ENCODE data around the gene UNC5C. TPM values are rescaled to one million over a fixed set of nuclear protein-coding genes. Genes with fewer than 3 reads are reported as not detected.

Gene UNC5C
- total and polyA plus RNA-seq, 2 of the 4 experiments (the other 2 are of a cell fraction), result under 0.01 TPM

- ATAC-seq (ENCODE audit: low read depth) (no peak), DNase-seq (no peak)
- no TSS peak for BruUV-seq (replicated peaks)
- Histone ChIP-seq H4K20me1 (ENCODE audit: insufficient read depth, low read length) (no peaks in the 10 kb centered on the region), H3K23ac (ENCODE audit: low read depth, low read length) (no peak overlapping the region), H3K14ac (replicated peaks; ENCODE audit: low read depth, low read length) (no peak overlapping the region), H3K56ac (ENCODE audit: extremely low read depth, insufficient read depth, low read length) (no peak overlapping the region), H3K18ac (ENCODE audit: low read depth, low read length) (no peak overlapping the region), H3K9me3 (ENCODE audit: control insufficient read depth, insufficient read depth, low read length) (no peaks in the 10 kb centered on the region), H4K91ac (ENCODE audit: insufficient read depth, low read depth, low read length) (no peak overlapping the region), H2BK5ac (ENCODE audit: low read depth, low read length, poor library complexity, severe bottlenecking) (no peak overlapping the region), H2AK9ac (replicated peaks; ENCODE audit: low read depth, low read length, poor library complexity) (no peak overlapping the region), H3K4me3 (ENCODE audit: insufficient read depth, low read depth, low read length) (no peak overlapping the region), H2BK120ac (ENCODE audit: low read depth, low read length) (no peak overlapping the region), H3K27me3 (ENCODE audit: control insufficient read depth, insufficient read depth, low read length) (no peaks in the 10 kb centered on the region), H3K36me3 (ENCODE audit: control insufficient read depth, insufficient read depth, low read length) (no peaks in the 10 kb centered on the region), H3K4ac (ENCODE audit: low read depth, low read length) (no peak overlapping the region), H3K4me2 (ENCODE audit: low read depth, low read length) (no peak overlapping the region), H3K79me1 (ENCODE audit: low read depth in 1 of 2, low read length in 2 of 2) (no peaks in the 10 kb centered on the region), H4K8ac (ENCODE audit: low read depth in 2 of 2, low read length in 2 of 2) (no peak overlapping the region), H4K5ac (ENCODE audit: low read depth, low read length) (no peak overlapping the region), H3K27ac (ENCODE audit: insufficient read depth, low read length) (no peak overlapping the region), H3K4me1 (ENCODE audit: control insufficient read depth, insufficient read depth, low read length) (no peaks in the 10 kb centered on the region), H3K9ac (ENCODE audit: low read depth, low read length) (no peak overlapping the region), H2AFZ (replicated peaks; ENCODE audit: low read length, poor library complexity) (no peak overlapping the region), H3K9me1 (ENCODE audit: insufficient read depth, low read length) (no peaks in the 10 kb centered on the region), H2AK5ac (ENCODE audit: low read depth, low read length) (no peak overlapping the region), H2BK20ac (ENCODE audit: low read depth, low read length) (no peak overlapping the region), H2BK15ac (ENCODE audit: low read depth, low read length) (no peak overlapping the region)
- in situ Hi-C loops (cut with MboI; ENCODE audit: low sequenced_read_pairs), result no loop called here
- no CpG with 5 or more reads among the region's 5 CpGs for WGBS, 2 experiments (ENCODE audit: extremely low coverage in 2 of 2, insufficient read length in 1 of 2)
- intact Hi-C loops (cut with micrococcal nuclease), result no loop called here
- CTCF ChIA-PET, result no interaction called here
- POLR2A ChIA-PET (ENCODE audit: unreplicated experiment), result no interaction called here
- dilution Hi-C loops (cut with HindIII; ENCODE audit: low sequenced_read_pairs, unreplicated experiment), result no loop called here
- TF ChIP-seq MAFK (IDR thresholded peaks at IDR 0.05; ENCODE audit: low read depth, low read length) (no peak), CTCF (conservative IDR thresholded peaks at IDR 0.05; ENCODE audit: low read depth, low read length) (no peak), RAD21 (IDR thresholded peaks at IDR 0.05; ENCODE audit: low read length) (no peak), RCOR1 (IDR thresholded peaks at IDR 0.05; ENCODE audit: insufficient replicate concordance, low read length) (no peak), POLR2A (IDR thresholded peaks at IDR 0.05; ENCODE audit: low read depth, low read length) (no peak), SMC3 (IDR thresholded peaks at IDR 0.05; ENCODE audit: low read depth, low read length) (no peak), BHLHE40 (IDR thresholded peaks at IDR 0.05; ENCODE audit: low read depth, low read length) (no peak), RFX5 (IDR thresholded peaks at IDR 0.05; ENCODE audit: low read depth, low read length) (no peak), FOS (IDR thresholded peaks at IDR 0.05; ENCODE audit: low read depth, low read length) (no peak), MAZ (IDR thresholded peaks at IDR 0.05; ENCODE audit: borderline replicate concordance, low read depth, low read length) (no peak), NFE2L2 (IDR thresholded peaks at IDR 0.05; ENCODE audit: low read depth, low read length) (no peak), CEBPB (IDR thresholded peaks at IDR 0.05; ENCODE audit: low read depth, low read length) (no peak), MXI1 (IDR thresholded peaks at IDR 0.05; ENCODE audit: borderline replicate concordance, low read depth, low read length) (no peak), USF2 (IDR thresholded peaks at IDR 0.05; ENCODE audit: low read depth, low read length) (no peak), CHD1 (IDR thresholded peaks at IDR 0.05; ENCODE audit: low read depth, low read length) (no peak), ELK1 (IDR thresholded peaks at IDR 0.05; ENCODE audit: borderline replicate concordance, low read depth, low read length) (no peak)
Measured at GRCh38 chr4:95444812-95445211, 104.0 kb downstream of the UNC5C start.
